Parathyroid adenoma (tissue), 2 donors: Measurements from ENCODE around the gene SMPD3.

Experiments
- H2AFZ ChIP-seq: fragments of 300-600 bp; sonication (generic); one replicate; pipeline ENCODE4 v1.7.0; 2017; ENCODE audit warnings: antibody characterized with exemption, mild to moderate bottlenecking
- H3K27ac ChIP-seq: fragments of 300-600 bp; sonication (generic); one replicate; pipeline ENCODE4 v1.7.0; 2017
- H3K27me3 ChIP-seq: fragments of 300-600 bp; sonication (generic); one replicate; pipeline ENCODE4 v1.7.0; 2017; ENCODE audit warnings: low read length; ENCODE audit not compliant: control insufficient read depth, insufficient read depth
- H3K36me3 ChIP-seq: fragments of 300-600 bp; sonication (generic); one replicate; pipeline ENCODE4 v1.7.0; 2017; ENCODE audit warnings: low read length; ENCODE audit not compliant: control insufficient read depth, insufficient read depth
- H3K4me1 ChIP-seq: fragments of 300-600 bp; sonication (generic); one replicate; pipeline ENCODE4 v1.7.0; 2017; ENCODE audit warnings: control low read depth
- H3K4me2 ChIP-seq: fragments of 300-600 bp; sonication (generic); one replicate; pipeline ENCODE4 v1.7.0; 2017; ENCODE audit warnings: low read length
- H3K4me3 ChIP-seq: fragments of 300-600 bp; sonication (generic); one replicate; pipeline ENCODE4 v1.7.0; 2017; ENCODE audit warnings: low read depth, low read length
- H3K79me2 ChIP-seq: fragments of 300-600 bp; sonication (generic); one replicate; pipeline ENCODE4 v1.7.0; 2017; ENCODE audit warnings: control low read depth
- H3K9ac ChIP-seq: fragments of 300-600 bp; sonication (generic); one replicate; pipeline ENCODE4 v1.7.0; 2017; ENCODE audit warnings: mild to moderate bottlenecking
- H3K9me3 ChIP-seq: fragments of 300-600 bp; sonication (generic); one replicate; pipeline ENCODE4 v1.7.0; 2017; ENCODE audit warnings: low read length; ENCODE audit not compliant: control insufficient read depth
- CTCF ChIP-seq: fragments of 300-600 bp; sonication (generic); IDR thresholded peaks from one replicate; pipeline ENCODE4 v1.7.0; 2017; ENCODE audit warnings: antibody characterized with exemption, mild to moderate bottlenecking
- donor health status: primary hyperparathyroidism.

The SMPD3 gene

GRCh38 chr16:68468842-68469241, 20.5 kb upstream of the SMPD3 start:
- no peak for TF ChIP-seq CTCF
- Histone ChIP-seq H3K9ac (no peak overlapping the region), H3K36me3 (no peaks in the 10 kb centered on the region), H3K9me3 (no peaks in the 10 kb centered on the region), H3K79me2 (no peaks in the 10 kb centered on the region), H3K4me1 (peaks cover 6% of the 10 kb centered on the region), H2AFZ (no peak overlapping the region), H3K4me2 (no peak overlapping the region), H3K4me3 (no peak overlapping the region), H3K27me3 (no peaks in the 10 kb centered on the region), H3K27ac (no peak overlapping the region)

GRCh38 chr16:68466174-68466573, 17.9 kb upstream of the SMPD3 start:
- no peak overlapping the region for H3K4me2 ChIP-seq
- no peak overlapping the region for H3K27ac ChIP-seq
- H3K4me1 ChIP-seq, result no peaks in the 10 kb centered on the region

DNA sequence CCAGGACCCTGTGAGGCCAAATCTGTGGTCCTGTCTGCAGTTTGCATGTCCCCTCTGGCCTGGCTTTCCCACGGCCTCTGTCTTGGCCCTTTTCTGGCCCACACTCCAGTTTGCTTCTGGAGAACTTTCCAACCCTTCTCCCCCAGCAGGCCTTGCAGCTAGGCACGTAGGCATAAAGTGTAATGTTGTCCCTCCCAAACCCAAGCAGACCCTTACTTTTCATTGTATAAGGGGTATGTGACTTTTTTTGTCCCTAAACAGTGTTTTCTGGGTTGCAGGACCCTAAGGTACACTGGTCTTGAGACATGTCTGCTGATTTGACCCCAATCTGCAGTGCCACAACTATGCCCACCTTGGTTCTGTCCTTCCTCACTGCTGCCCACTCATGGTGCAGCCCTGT, 15.6 kb upstream of the SMPD3 start:
- Histone ChIP-seq H3K4me1 (no peaks in the 10 kb centered on the region), H3K4me2 (no peak overlapping the region), H3K4me3 (no peak overlapping the region), H3K27me3 (no peaks in the 10 kb centered on the region), H3K36me3 (no peaks in the 10 kb centered on the region), H3K9me3 (no peaks in the 10 kb centered on the region), H3K9ac (no peak overlapping the region), H3K79me2 (no peaks in the 10 kb centered on the region), H2AFZ (no peak overlapping the region), H3K27ac (no peak overlapping the region)
- no peak for TF ChIP-seq CTCF

More at GRCh38 chr16:68466174-68466573, 17.9 kb upstream of the SMPD3 start:
- Histone ChIP-seq H3K36me3 (no peaks in the 10 kb centered on the region), H3K4me3 (no peak overlapping the region), H3K9ac (no peak overlapping the region), H2AFZ (no peak overlapping the region), H3K27me3 (no peaks in the 10 kb centered on the region), H3K79me2 (no peaks in the 10 kb centered on the region), H3K9me3 (no peaks in the 10 kb centered on the region)
- TF ChIP-seq CTCF, result no peak

DNA sequence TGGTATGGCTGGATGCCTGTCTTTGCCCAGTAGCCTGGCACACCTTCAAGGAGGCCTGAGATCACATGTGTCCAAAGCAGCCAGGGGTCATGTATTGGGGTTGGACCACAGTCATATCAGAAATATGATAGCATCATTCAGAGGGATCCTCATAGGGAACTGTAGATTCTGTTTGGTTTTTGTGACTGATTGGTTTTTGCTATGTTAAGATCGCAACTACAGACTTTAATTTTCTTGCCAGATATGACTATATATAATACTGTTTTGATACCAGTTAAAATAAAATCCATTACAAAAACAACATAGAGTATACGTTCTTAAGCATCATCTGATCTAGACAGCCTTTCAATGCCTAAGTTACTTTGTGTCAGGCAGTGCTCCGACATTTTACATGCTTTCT, 11.8 kb upstream of the SMPD3 start:
- Histone ChIP-seq H3K9me3 (no peaks in the 10 kb centered on the region), H3K79me2 (no peaks in the 10 kb centered on the region), H3K4me3 (no peak overlapping the region), H3K4me1 (no peaks in the 10 kb centered on the region), H3K27ac (no peak overlapping the region), H3K27me3 (no peaks in the 10 kb centered on the region), H3K9ac (no peak overlapping the region), H3K36me3 (no peaks in the 10 kb centered on the region), H2AFZ (no peak overlapping the region), H3K4me2 (no peak overlapping the region)
- TF ChIP-seq CTCF, result no peak

- TF ChIP-seq CTCF, result no peak
- H3K4me3 ChIP-seq, result no peak overlapping the region
- no peaks in the 10 kb centered on the region for H3K27me3 ChIP-seq
- no peaks in the 10 kb centered on the region for H3K79me2 ChIP-seq
- no peak overlapping the region for H3K4me2 ChIP-seq
- H3K27ac ChIP-seq, result no peak overlapping the region
- H3K9me3 ChIP-seq, result no peaks in the 10 kb centered on the region
- no peaks in the 10 kb centered on the region for H3K4me1 ChIP-seq
- no peak overlapping the region for H3K9ac ChIP-seq
- H3K36me3 ChIP-seq, result no peaks in the 10 kb centered on the region
- no peak overlapping the region for H2AFZ ChIP-seq
Observed at GRCh38 chr16:68459457-68459856, 11.1 kb upstream of the SMPD3 start.
